ENCODE measurements around the gene AMBRA1.
"Not testable (repeated sequence)": the region's sequence is repeated elsewhere in the genome, so short reads cannot be mapped to it uniquely, and the experiment has no call there.

The AMBRA1 gene

DNA sequence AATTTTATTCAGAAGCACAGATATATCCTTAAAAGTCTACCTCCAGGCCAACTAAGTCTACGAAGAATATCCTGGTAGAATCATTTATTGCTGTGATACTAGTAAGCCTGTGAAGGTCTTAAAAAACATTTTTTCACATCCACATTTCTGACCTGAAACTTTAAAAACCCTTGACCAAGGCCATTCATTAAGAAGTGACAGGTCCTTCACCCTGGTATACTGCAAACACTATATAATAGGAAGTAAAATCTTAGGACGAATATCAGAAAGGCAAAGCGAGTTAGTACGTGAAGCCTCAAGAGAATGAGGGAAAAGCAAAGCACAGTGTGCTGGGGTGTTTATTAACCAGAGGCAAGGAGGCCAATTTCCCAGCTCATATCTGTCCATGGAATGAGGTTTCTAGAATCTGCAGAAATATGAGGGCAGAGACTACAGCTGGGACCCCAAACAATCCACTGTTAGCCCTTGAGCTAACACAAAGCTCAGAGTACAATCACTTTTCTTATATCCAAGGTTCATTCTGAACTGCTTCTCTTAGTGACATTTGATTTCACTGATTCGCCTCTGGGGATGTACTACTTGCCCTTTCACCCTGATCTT, 71.0 kb downstream of the AMBRA1 start:
- Histone ChIP-seq H3K27me3 (ENCODE audit: control insufficient read depth, insufficient read depth, low read length) (no peaks in the 10 kb centered on the region), H3K9ac (ENCODE audit: low read length) (no peak overlapping the region), H3K4me3 (ENCODE audit: low read length) (no peak overlapping the region), H3K36me3 (ENCODE audit: control insufficient read depth, insufficient read depth, low read length) (no peaks in the 10 kb centered on the region), H3K4me1 (ENCODE audit: control insufficient read depth, insufficient read depth, low read length) (peaks cover 10% of the 10 kb centered on the region), H3K9me3 (ENCODE audit: control insufficient read depth, low read length) (no peaks in the 10 kb centered on the region)

GRCh38 chr11:46521961-46522681, 71.7 kb downstream of the AMBRA1 start:
- Histone ChIP-seq H3K27me3 (ENCODE audit: control insufficient read depth, insufficient read depth, low read length) (no peaks in the 10 kb centered on the region), H3K9me3 (ENCODE audit: control insufficient read depth, low read length) (no peaks in the 10 kb centered on the region), H3K4me1 (ENCODE audit: control insufficient read depth, insufficient read depth, low read length) (peaks cover 10% of the 10 kb centered on the region), H3K36me3 (ENCODE audit: control insufficient read depth, insufficient read depth, low read length) (no peaks in the 10 kb centered on the region), H3K4me3 (ENCODE audit: low read length) (no peak overlapping the region), H3K9ac (ENCODE audit: low read length) (no peak overlapping the region)

GRCh38 chr11:46520971-46521745, 72.7 kb downstream of the AMBRA1 start:
- H3K36me3 ChIP-seq (ENCODE audit: control insufficient read depth, insufficient read depth, low read length): no peaks in the 10 kb centered on the region
- H3K9me3 ChIP-seq (ENCODE audit: control insufficient read depth, low read length): no peaks in the 10 kb centered on the region
- H3K4me1 ChIP-seq (ENCODE audit: control insufficient read depth, insufficient read depth, low read length): peaks cover 10% of the 10 kb centered on the region
- no peak overlapping the region for H3K4me3 ChIP-seq (ENCODE audit: low read length)
- no peak overlapping the region for H3K9ac ChIP-seq (ENCODE audit: low read length)
- no peaks in the 10 kb centered on the region for H3K27me3 ChIP-seq (ENCODE audit: control insufficient read depth, insufficient read depth, low read length)

DNA sequence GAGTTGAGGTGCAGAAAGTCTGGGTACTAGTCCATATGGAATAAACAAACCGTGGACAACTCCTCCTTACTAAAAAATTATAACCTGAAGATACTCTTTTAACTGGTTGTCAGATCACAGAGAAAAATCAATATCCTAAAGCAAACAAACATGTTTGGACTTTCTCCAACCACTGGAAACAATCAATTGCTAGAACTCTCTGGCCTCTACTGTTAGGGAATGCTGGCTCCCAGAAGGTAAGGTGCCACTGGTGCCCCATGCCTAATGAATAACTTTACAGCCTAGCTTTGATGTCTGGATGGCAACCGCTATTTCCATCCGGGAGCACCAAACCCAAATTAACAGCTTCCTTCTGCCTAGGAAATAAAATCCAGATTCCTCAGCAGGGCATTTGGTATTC, 74.5 kb downstream of the AMBRA1 start:
- no peaks in the 10 kb centered on the region for H3K36me3 ChIP-seq (ENCODE audit: control insufficient read depth, insufficient read depth, low read length)
- H3K27me3 ChIP-seq (ENCODE audit: control insufficient read depth, insufficient read depth, low read length): no peaks in the 10 kb centered on the region
- no peak overlapping the region for H3K9ac ChIP-seq (ENCODE audit: low read length)
- H3K4me3 ChIP-seq (ENCODE audit: low read length): no peak overlapping the region
- peaks cover 10% of the 10 kb centered on the region for H3K4me1 ChIP-seq (ENCODE audit: control insufficient read depth, insufficient read depth, low read length)
- H3K9me3 ChIP-seq (ENCODE audit: control insufficient read depth, low read length): no peaks in the 10 kb centered on the region

DNA sequence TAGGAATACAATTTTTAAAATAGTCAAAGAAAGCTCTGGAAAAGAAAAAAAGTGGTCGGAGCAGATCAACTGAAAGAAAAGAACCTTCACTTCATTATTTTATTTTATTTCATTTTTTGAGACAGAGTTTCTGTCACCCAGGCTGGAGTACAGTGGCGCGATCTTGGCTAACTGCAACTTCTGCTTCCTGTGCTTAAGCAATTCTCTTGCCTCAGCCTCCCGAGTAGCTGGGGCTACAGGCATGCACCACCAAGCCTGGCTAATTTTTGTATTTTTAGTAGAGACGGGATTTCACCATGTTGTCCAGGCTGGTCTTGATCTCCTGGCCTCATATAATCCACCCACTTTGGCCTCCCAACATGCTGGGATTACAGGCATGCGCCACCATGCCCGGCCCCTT, 74.9 kb downstream of the AMBRA1 start:
- H3K36me3 ChIP-seq (ENCODE audit: control insufficient read depth, insufficient read depth, low read length); H3K9ac ChIP-seq (ENCODE audit: low read length); H3K9me3 ChIP-seq (ENCODE audit: control insufficient read depth, low read length); H3K4me3 ChIP-seq (ENCODE audit: low read length); H3K27me3 ChIP-seq (ENCODE audit: control insufficient read depth, insufficient read depth, low read length): not testable (repeated sequence)
- H3K4me1 ChIP-seq (ENCODE audit: control insufficient read depth, insufficient read depth, low read length): peaks cover 10% of the 10 kb centered on the region

DNA sequence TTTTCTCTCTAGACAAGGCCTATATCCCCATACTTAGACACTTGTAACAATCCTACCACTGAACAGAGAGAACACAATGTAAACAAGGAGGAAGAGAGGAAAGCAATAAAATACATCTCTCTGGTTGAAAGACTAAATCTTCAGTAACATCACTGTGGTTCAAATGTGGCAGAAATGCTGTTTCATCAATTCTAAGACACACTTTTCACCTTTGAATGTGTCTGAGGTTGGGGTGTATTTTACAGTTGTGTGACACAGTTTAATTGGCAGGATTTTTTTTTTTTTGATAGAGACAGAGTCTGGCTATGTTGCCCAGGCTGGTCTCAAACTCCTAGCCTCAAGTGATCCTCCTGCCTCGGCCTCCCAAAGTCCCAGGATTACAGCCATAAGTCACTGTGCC, 79.5 kb downstream of the AMBRA1 start:
- Histone ChIP-seq H3K4me1 (ENCODE audit: control insufficient read depth, insufficient read depth, low read length) (no peaks in the 10 kb centered on the region), H3K27me3 (ENCODE audit: control insufficient read depth, insufficient read depth, low read length) (no peaks in the 10 kb centered on the region), H3K9me3 (ENCODE audit: control insufficient read depth, low read length) (no peaks in the 10 kb centered on the region), H3K36me3 (ENCODE audit: control insufficient read depth, insufficient read depth, low read length) (no peaks in the 10 kb centered on the region), H3K4me3 (ENCODE audit: low read length) (no peak overlapping the region), H3K9ac (ENCODE audit: low read length) (no peak overlapping the region)

GRCh38 chr11:46513934-46514342, 79.9 kb downstream of the AMBRA1 start:
- no peak overlapping the region for H3K9ac ChIP-seq (ENCODE audit: low read length)
- no peaks in the 10 kb centered on the region for H3K27me3 ChIP-seq (ENCODE audit: control insufficient read depth, insufficient read depth, low read length)

GRCh38 chr11:46512261-46512881, 81.5 kb downstream of the AMBRA1 start:
- Histone ChIP-seq H3K4me3 (ENCODE audit: low read length) (no peak overlapping the region), H3K9ac (ENCODE audit: low read length) (no peak overlapping the region), H3K4me1 (ENCODE audit: control insufficient read depth, insufficient read depth, low read length) (no peaks in the 10 kb centered on the region), H3K36me3 (ENCODE audit: control insufficient read depth, insufficient read depth, low read length) (peaks cover 5% of the 10 kb centered on the region), H3K27me3 (ENCODE audit: control insufficient read depth, insufficient read depth, low read length) (no peaks in the 10 kb centered on the region), H3K9me3 (ENCODE audit: control insufficient read depth, low read length) (no peaks in the 10 kb centered on the region)

More at GRCh38 chr11:46513934-46514342, 79.9 kb downstream of the AMBRA1 start:
- no peaks in the 10 kb centered on the region for H3K4me1 ChIP-seq (ENCODE audit: control insufficient read depth, insufficient read depth, low read length)
- no peaks in the 10 kb centered on the region for H3K9me3 ChIP-seq (ENCODE audit: control insufficient read depth, low read length)
- no peak overlapping the region for H3K4me3 ChIP-seq (ENCODE audit: low read length)
- no peaks in the 10 kb centered on the region for H3K36me3 ChIP-seq (ENCODE audit: control insufficient read depth, insufficient read depth, low read length)

DNA sequence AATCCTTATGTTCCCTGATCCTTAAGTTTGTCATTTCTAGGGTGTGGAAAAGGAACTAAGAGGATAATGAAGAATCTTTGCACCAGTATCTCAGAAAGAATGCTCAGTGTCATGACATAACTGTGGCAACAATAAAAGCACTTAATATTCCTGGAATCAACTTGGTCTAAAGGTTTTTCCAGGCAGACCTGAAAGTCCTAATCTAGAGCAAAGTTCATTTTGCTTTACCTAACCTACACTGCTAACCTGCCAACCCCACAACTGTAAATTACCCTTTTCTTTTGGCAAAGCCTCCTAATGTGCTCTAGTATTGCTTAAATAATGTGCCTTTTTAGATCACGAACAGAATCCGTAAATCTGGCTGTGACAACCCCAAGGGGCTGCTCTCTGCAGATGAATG, 82.5 kb downstream of the AMBRA1 start:
- peaks cover 5% of the 10 kb centered on the region for H3K36me3 ChIP-seq (ENCODE audit: control insufficient read depth, insufficient read depth, low read length)
- H3K9me3 ChIP-seq (ENCODE audit: control insufficient read depth, low read length): no peaks in the 10 kb centered on the region
- no peaks in the 10 kb centered on the region for H3K27me3 ChIP-seq (ENCODE audit: control insufficient read depth, insufficient read depth, low read length)
- H3K9ac ChIP-seq (ENCODE audit: low read length): no peak overlapping the region
- H3K4me3 ChIP-seq (ENCODE audit: low read length): no peak overlapping the region
- no peaks in the 10 kb centered on the region for H3K4me1 ChIP-seq (ENCODE audit: control insufficient read depth, insufficient read depth, low read length)

DNA sequence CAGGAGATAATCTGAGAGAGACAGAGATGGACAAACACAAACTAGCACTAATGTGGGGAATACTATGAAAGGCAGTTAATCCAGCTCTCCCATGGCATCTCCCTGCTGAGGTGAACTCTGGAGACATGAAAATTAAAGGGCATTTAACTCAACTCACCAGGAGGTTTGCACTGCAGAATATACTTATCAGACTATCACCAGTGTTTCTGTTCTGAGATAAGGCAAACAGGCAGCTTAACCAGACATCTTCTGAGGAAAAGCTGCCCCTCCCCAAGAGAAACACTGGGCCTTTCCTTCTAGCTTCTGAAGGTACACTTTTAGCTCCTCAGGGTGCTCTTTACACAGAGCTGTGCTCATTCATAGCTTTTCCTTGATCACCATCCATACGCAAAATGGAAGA, 85.5 kb downstream of the AMBRA1 start:
- Histone ChIP-seq H3K4me1 (ENCODE audit: control insufficient read depth, insufficient read depth, low read length) (no peaks in the 10 kb centered on the region), H3K27me3 (ENCODE audit: control insufficient read depth, insufficient read depth, low read length) (no peaks in the 10 kb centered on the region), H3K9ac (ENCODE audit: low read length) (no peak overlapping the region), H3K9me3 (ENCODE audit: control insufficient read depth, low read length) (no peaks in the 10 kb centered on the region), H3K36me3 (ENCODE audit: control insufficient read depth, insufficient read depth, low read length) (peaks cover 5% of the 10 kb centered on the region), H3K4me3 (ENCODE audit: low read length) (no peak overlapping the region)

- Histone ChIP-seq H3K27me3 (ENCODE audit: control insufficient read depth, insufficient read depth, low read length) (no peaks in the 10 kb centered on the region), H3K36me3 (ENCODE audit: control insufficient read depth, insufficient read depth, low read length) (peaks cover 5% of the 10 kb centered on the region), H3K4me1 (ENCODE audit: control insufficient read depth, insufficient read depth, low read length) (no peaks in the 10 kb centered on the region), H3K4me3 (ENCODE audit: low read length) (no peak overlapping the region), H3K9ac (ENCODE audit: low read length) (no peak overlapping the region), H3K9me3 (ENCODE audit: control insufficient read depth, low read length) (no peaks in the 10 kb centered on the region)
These were observed 87.4 kb downstream of the AMBRA1 start for GRCh38 chr11:46506483-46506791.

Data from mucosa of stomach (tissue), 1 donor.